HUDEP-2 (cell line): ENCODE results near the gene HOGA1.
"Not testable (repeated sequence)": the region's sequence is repeated elsewhere in the genome, so short reads cannot be mapped to it uniquely, and the experiment has no call there.

Experiments
- DNase-seq, 76 experiments: peaks; one replicate each; lab custom pipeline; 2025; ENCODE audit not compliant: unreplicated experiment in 76 of 76; lab: John Stamatoyannopoulos, UW

HOGA1 gene

DNA sequence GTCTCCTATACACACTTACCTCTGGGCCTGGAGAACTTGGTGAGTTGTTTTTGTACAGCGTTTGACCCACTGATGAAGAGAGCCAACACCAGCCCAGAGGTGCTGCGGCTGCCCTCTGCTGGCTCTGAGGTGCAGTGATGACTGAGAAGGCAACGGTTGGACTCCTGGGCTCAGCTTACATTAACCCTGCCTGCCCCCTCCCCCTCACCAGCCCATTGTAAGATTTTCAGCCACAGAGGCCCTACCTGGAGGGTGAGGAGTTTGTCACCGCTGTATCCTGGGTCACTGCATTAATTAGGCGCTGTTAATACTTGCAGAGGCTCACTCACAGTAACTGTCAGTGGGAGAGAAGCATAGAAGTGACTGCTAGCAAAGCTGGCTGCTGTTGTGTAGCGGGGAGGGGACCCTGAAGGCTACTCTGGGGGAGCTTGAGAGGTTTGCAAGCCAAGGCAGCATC, 30.6 kb upstream of the HOGA1 start:
- DNase-seq = peak in 48 of 76 experiments; percentile 4 to 57 (median 26)

DNA sequence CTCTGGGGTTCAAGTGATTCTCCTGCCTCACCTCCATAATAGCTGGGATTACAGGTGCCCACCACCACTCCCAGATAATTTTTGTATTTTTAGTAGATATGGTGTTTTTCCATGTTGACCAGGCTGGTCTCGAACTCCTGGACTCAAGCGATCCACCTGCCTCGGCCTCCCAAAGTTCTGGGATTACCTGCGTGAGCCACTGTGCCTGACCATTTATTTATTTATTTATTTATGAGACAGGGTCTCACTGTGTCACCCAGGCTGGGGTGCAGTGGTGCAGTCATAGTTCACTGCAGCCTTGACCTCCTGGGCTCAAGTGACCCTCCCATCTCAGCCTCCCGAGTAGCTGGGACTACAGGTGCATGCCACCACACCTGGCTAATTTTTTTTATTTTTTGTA, 29.9 kb upstream of the HOGA1 start:
- not testable (repeated sequence) for DNase-seq

DNA sequence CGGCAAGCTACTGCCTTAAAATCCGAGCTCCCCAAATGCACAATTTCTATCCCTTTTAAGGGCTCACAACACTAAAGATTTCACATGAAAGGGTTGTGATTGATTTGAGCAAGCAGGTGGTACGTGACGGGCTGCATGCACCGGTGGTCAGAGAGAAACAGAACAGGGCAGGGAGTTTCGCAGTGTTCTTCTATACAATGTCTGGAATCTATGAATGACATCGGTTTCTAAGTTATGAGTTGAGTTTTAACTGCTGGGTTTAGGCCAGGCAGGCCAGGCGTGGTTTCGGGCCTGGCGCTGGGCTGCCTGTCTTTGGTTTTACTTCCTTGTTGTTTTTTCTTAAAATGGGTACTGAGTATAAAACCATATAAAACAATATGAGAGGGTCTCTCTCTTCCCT, 28.6 kb upstream of the HOGA1 start:
- DNase-seq = not testable (repeated sequence)

DNA sequence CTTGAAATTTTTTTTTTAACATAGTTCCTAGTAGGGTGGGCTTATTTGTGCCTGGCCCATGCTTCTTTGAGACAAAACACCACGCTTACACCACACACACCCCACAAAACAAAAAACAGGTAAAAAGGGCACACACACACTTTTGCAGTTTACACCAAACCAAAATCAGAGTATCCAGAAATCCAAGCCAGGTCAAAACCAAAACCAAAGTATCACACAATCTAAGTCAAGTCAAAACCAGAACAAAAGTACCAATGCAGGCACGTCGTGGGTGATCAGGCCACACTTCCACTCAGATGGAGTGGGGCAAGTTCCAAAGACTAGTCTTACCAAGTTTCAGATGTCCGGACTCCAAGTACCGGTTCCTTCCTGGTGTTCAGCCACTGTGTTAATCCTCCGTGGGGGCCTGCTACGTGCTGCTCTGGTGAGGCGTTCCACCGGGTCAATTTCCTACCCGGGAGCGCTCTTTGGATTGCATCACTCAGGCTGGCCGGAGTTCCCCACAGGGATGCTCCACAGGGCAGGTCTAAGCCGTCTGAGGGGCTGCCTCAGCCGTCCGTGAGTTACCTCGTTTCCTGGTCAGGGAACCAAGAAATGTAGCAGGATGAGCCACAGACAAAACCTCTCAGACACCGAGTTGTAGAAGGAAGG, 23.3 kb upstream of the HOGA1 start:
- not testable (repeated sequence) for DNase-seq

DNA sequence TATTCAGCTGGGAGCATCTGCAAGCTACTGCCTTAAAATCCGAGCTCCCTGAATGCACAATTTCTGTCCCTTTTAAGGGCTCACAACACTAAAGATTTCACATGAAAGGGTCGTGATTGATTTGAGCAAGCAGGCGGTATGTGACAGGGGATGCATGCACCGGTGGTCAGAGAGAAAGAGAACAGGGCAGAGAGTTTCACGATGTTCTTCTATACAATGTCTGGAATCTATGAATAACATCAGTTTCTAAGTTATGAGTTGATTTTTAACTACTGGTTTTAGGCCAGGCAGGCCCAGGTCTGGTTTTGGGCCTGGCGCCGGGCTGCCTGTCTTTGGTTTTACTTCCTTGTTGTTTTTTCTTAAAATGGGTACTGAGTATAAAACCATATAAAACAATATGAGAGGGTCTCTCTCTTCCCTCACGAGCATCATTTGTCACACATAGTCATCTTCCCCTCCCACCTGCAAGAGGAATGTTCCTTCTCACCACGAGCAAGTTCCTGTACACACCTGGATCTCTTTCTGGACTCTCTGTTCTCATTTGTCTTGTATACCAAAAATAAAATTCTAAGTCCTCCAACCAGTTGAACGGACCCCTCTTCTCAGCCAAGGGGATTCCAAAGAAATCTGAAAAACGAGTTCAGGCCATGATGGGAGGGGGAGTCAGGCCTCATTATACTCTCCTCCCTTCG, 22.7 kb upstream of the HOGA1 start:
- DNase-seq = not testable (repeated sequence)

DNA sequence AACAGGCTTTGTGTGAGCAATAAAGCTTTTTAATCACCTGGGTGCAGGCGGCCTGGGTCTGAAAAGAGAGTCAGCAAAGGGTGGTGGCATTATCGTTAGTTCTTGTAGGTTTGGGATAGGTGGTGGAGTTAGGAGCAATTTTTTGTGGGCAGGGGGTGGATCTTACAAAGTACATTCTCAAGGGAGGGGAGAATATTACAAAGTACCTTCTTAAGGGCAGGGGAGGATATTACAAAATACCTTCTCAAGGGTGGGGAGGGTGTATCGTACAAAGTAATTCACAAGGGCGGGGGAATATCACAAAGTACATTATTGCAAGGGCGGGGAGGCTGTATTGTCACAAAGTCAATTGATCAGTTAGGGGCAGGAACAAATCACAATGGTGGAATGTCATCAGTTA, 21.9 kb upstream of the HOGA1 start:
- not testable (repeated sequence) for DNase-seq

DNA sequence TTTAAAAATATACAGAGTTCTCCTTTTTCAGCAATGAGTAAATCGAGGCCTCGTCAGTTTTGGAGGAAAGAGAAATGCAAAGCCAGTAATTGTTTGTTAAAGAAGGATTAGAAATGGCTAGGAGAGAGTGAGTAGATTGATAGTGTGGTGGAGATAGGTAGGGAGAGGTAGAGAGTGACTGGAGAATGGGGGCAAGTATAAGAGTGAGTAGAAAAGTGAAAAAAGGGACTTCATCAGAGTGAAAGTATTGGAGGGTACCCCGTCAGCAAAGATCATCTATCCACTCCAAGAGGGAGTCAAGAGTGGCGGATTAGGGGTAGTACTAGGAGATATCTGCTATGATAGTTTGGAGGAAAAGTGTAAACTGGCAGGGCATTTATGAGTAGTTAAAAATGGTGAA, 20.9 kb upstream of the HOGA1 start:
- DNase-seq = no peak

DNA sequence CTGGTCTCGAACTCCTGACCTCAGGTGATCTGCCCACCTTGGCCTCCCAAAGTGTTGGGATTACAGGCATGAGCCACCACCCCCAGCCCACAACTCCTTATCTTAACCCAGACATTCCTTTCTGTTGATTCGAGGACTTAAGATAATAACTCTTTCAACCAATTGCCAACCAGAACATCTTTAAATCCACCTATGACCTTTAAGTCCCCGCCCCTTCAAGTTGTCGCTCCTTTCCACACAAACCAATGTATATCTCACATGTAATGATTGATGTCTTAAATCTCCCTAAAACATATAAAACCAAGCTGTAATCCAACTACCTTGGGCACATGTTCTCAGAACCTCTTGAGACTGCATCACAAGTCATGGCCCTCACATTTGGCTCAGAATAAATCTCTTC, 19.4 kb upstream of the HOGA1 start:
- DNase-seq = no peak

DNA sequence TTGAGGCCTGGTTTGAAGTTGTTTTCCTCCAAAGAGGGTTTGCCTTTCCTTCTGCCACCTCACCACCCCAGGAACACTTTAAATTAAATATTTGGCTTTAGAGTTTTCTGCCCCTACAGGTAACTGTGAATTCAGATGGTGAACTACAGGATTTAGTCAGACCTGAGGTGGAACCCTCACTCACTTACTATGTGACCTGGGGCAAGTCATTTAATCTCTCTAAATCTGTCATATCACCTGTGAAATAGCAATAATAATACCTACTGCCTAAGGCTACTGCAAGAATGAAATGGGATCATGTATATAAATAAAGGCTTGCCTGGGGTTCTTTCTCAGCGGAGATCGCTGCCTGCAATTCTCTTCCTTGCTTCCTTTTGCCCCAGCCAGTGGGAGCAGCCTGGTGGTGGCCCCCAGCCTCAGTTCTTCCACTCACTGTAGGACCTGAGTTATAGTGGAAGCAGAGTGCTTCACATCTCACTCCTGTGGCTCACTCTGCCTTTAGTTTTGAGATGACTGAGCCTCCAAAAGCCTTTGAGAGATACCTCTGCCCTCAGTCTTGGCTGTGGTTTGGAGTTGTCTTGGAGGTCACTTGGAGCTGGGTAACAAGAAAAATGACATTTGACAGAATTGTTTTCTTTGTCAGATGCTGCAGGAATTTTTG, 17.7 kb upstream of the HOGA1 start:
- no peak for DNase-seq

DNA sequence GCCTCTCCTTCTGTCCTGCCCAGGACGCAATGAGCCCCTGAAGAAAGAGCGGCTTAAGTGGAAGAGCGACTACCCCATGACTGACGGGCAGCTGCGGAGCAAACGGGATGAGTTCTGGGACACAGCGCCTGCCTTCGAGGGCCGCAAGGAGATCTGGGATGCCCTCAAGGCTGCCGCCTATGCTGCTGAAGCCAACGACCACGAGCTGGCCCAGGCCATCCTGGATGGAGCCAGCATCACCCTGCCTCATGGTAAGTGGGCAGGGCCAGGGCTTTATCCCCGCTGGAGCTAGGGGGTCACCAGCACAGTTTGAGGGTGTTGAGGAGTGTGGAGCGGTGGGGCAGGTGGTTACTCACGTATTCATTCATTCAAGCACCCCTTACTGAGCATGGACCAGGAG, 16.3 kb upstream of the HOGA1 start:
- DNase-seq = no peak

DNA sequence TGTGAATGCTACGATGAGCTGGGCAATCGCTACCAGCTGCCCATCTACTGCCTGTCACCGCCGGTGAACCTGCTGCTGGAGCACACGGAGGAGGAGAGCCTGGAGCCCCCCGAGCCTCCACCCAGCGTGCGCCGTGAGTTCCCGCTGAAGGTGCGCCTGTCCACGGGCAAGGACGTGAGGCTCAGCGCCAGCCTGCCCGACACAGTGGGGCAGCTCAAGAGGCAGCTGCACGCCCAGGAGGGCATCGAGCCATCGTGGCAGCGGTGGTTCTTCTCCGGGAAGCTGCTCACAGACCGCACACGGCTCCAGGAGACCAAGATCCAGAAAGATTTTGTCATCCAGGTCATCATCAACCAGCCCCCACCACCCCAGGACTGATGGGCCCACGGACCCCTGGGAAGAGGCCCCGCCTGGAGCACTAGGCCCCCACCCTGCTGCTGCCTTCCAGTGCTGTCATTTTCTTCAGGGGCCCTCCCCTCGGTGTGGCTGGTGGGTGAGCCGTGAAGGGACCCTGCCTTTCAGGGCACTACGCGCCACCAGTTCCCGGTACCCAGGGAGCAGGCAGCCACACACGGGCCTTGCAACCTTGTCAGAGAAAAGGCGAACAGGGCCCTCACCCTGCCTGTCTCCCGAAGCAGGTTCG, 13.9 kb upstream of the HOGA1 start:
- DNase-seq = no peak

DNA sequence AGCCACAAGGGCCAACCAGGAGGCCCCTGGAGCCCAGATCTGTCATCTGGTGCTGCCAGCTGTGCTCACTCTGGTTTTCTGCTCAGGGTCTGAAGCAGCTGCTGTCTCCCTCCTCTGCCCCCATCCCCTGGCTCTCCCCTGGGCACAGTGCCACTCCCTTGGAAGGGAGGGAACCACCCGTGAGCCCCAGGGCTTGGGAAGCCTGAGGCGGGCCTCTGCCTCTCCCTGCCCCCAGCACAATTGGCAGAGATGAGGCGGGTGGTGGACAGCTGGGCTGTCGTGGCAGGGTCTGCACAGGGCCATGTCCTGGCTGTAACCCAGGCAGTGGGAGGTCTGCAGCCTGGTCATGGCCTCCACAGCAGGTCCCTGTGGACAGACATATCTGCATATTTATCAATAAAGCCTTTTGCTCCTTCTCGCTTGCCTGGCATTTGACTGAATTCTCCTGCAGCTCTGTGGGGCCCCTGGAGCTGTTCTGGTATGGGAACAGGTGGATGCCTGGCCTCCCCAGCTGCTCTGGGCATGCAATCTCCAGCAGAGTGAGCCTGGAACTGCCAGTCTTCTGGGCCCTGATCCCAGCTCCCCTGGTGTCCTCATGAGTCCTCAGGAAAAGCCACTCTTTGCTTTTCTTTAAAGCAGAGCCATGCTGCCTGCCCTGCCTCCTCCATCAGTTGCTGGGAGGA, 13.3 kb upstream of the HOGA1 start:
- DNase-seq = no peak

DNA sequence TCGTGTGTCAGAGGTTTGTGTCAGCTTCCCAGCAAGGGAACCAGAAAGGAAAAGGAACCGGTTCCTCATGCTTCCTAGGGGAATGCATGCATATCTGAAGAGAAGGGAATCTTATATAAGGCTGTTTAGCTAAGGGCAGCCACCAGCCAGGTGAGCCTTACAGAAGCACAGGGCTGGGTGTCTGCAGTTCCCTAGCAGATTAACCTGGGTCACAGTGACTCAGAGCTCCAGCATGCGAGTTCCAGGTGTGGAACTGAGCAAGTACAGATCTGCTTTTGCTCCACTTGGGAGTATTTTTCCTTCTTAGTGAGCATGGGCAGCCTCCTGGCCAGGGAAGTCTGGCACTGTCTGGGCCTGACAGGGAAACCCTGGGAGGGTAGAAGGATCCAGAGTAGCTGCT, 12.6 kb upstream of the HOGA1 start:
- DNase-seq = no peak

DNA sequence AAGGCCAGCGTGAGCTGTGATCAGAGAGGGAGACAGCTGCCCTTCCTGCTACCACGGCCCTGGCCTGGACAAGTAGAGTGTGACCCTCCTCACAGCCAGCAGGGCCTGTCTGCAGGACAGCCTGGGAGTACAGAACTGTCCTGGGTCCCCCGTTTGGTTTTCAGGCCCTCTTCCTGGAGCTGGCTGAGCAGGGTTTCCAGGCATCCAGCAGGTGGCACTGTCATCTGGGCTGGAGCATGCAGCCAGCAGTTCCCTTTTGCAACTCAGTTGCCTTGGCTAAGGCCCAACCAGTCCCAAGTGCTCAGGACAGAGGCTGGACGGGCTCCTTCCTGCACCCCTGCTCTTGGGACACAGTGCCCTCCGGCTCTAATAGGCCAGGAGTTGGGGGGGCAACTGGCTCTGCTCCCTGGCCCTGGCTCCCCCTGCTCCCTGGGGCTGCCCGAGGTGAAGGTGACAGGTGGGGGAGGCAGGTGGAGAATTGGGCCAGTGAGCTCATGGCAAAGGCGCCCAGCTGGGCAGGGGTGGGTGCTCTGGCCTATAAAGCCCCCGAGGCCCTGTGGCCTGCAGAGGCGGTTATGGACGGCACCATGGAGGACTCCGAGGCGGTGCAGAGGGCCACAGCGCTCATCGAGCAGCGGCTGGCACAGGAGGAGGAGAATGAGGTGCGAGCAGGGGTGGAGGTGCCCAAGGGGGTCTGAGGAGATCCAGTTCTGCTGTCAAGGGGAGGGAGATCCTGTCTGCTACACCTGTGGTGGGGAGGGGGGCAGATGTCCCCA, 11.8 kb upstream of the HOGA1 start, which contains the start of gene ANKRD2:
ANKRD2 (plus strand) TSS at position 566 of the 776 bp plus-strand sequence; CDS start at position 576, 10 bp downstream.
- peak in 72 of 76 experiments; percentile 13 to 84 (median 68) for DNase-seq

DNA sequence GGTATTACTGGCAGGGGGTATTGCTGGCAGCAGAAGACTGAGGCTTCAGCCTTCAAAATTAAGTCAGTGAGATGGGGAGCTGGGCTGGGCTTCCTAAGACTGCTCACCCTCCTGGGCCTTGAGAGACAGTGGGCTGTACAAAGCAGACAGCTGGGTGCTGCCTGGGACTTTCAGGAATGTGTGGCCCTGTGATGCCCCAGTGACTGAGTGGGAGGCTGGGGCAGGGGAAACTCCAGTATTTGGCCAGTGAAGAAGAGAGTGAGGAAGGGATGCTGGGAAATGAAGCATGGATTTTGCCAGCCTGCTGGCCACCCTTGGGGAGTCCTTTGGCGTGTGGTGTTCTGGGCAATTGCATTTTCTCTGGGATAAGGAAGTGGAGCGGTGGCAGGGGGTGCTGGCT, 11.2 kb upstream of the HOGA1 start:
- no peak for DNase-seq

DNA sequence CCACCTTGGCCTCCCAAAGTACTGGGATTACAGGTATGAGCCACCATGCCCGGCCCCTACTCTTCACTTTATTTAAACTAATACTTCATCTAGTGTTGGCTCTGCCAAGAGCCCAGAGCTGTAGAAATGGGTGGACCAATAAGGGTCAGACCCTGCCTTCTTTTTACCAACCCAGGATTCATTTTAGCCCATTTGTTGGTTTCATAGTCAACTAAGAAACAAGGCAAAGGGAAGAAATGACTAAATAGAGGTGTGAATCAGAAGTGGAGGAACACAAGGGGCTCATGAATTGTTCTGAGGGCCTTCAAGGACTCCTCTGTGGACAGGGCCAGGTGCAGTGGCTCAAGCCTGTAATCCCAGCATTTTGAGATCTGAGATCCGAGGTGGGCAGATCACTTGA, 10.5 kb upstream of the HOGA1 start:
- DNase-seq = no peak

DNA sequence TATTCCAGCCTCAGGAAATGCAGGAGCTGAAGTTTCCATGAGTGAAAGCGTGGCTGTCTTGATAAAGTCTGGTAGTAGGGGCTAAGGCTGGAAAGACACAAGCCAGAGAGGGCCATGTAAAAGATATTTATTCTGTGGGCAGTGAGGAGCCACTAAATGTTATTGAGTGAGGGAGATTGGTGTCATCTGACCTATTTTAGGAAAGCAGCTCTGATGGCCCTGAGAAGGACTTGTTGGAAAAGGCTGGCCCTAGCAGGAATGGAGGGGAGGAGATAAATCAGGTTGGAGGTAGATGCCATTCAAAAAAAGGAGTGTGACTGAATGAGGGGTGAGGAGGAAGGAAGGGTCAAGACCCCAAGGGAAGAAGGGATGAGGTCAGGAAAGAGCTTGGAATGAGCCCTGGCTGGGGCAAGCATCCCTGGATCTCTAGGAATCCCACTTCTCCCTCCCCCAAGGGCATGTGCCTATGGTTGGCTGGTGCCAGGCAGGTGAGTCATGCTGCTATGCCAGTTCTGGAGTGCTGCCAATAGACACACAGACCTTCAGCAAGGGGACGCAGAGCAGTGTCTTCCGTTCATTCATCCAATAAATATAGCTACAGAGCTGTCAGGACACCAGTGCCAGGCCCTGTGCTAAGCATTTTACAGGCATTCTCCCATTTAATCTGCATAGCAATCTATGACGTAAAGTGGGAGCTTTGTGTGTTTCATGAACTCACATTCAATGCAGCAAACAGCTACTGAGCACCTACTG, 9.6 kb upstream of the HOGA1 start:
- DNase-seq = peak in 47 of 76 experiments; percentile 3 to 65 (median 23)

DNA sequence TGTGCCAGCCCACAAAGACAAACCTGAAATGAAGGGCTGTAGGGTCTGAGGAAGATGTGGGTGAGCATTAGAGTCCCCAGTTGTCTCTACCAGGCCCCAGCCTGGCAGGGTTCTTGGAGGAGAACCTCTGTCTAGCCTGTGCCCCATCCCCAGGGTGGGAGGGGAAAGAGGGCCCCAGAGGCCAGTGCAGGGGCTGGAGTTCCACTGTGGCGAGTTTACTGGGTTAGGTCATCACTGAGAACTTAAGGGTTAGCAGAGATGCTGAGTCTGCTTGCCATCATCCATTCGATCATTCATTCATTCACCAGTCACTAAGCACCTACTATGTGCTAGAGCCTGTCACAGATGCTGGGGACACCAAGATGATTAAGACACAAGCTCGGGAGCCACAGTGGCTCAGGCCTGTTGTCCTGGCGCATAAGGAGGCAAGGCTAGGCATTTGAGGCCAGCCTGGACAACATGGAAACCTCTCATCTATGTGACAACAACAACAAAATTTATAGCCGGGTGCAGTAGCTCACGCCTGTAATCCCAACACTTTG, 9.0 kb upstream of the HOGA1 start:
- DNase-seq = no peak

DNA sequence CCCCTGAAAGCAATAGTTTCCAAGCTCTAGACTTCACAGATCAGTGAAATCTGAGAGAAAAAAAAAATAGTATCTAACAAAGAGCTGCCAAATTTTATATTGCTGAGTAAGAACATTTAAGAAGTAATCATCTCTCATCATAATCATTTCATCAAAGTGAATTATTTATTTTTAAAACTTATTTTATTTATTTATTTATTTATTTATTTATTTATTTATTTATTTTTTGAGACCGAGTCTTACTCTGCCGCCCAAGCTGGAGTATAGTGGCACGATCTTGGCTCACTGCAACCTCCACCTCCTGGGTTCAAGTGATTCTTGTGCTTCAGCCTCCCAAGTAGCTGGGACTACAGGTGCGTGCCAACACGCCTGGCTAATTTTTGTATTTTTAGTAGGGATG, 7.7 kb upstream of the HOGA1 start:
- DNase-seq = not testable (repeated sequence)
